HG02943 (cell line): ENCODE measurements around the gene MTX3.

Experiments
- ATAC-seq: cut with Tn5 transposase; IDR thresholded peaks from one replicate; pipeline ENCODE4 v1.9.1; 2021; ENCODE audit warnings: mild to moderate bottlenecking, low read depth, moderate library complexity; ENCODE audit not compliant: unreplicated experiment

Gene MTX3

GRCh38 chr5:79990598-79991507, at the start of gene MTX3:
TSS of gene MTX3 (minus strand) at chr5:79991262. CDS start at chr5:79991238, 24 bp downstream.
- ATAC-seq: peak; percentile 86

- no peak for ATAC-seq
Observed at GRCh38 chr5:80039650-80040049, 48.6 kb upstream of the MTX3 start.

GRCh38 chr5:80037366-80037765, 46.3 kb upstream of the MTX3 start:
- no peak for ATAC-seq

GRCh38 chr5:80036615-80037014, 45.6 kb upstream of the MTX3 start:
- ATAC-seq: no peak

GRCh38 chr5:80035839-80036238, 44.8 kb upstream of the MTX3 start:
- no peak for ATAC-seq

GRCh38 chr5:80034962-80035821, 44.1 kb upstream of the MTX3 start, which contains the start of gene THBS4:
TSS of gene THBS4 (plus strand) at chr5:80035348. CDS start at chr5:80035538, 190 bp downstream.
- ATAC-seq: no peak

- no peak for ATAC-seq
Observed at GRCh38 chr5:80034559-80034958, 43.5 kb upstream of the MTX3 start.

- no peak for ATAC-seq
Observed at GRCh38 chr5:80033513-80033912, 42.5 kb upstream of the MTX3 start.

GRCh38 chr5:80031109-80031508, 40.0 kb upstream of the MTX3 start:
- no peak for ATAC-seq

- no peak for ATAC-seq
Observed at GRCh38 chr5:80026841-80027240, 35.8 kb upstream of the MTX3 start.

- no peak for ATAC-seq
Observed at GRCh38 chr5:80025069-80025468, 34.0 kb upstream of the MTX3 start.

- no peak for ATAC-seq
Observed at GRCh38 chr5:80010754-80011392, 19.8 kb upstream of the MTX3 start.

- no peak for ATAC-seq
Observed at GRCh38 chr5:80008995-80009765, 18.1 kb upstream of the MTX3 start.

- no peak for ATAC-seq
Observed at GRCh38 chr5:80002677-80003076, 11.6 kb upstream of the MTX3 start.

- no peak for ATAC-seq
Observed at GRCh38 chr5:79999722-80000121, 8.7 kb upstream of the MTX3 start.

- no peak for ATAC-seq
Observed at GRCh38 chr5:79992891-79993657, 2.0 kb upstream of the MTX3 start.

GRCh38 chr5:79990205-79990597, 861 bp downstream of the MTX3 start:
- no peak for ATAC-seq

GRCh38 chr5:79986260-79986659, 4.8 kb downstream of the MTX3 start:
- no peak for ATAC-seq

GRCh38 chr5:79985288-79985687, 5.8 kb downstream of the MTX3 start:
- ATAC-seq: no peak
